KG1 (cell line): ENCODE data around the gene PREP.

Source experiments
- DNase-seq: peaks from one replicate; lab custom pipeline; 2025; lab: John Stamatoyannopoulos, UW

PREP gene

GRCh38 chr6:105308840-105309239 lies 94.0 kb downstream of the PREP start:
- no peak for DNase-seq

DNA sequence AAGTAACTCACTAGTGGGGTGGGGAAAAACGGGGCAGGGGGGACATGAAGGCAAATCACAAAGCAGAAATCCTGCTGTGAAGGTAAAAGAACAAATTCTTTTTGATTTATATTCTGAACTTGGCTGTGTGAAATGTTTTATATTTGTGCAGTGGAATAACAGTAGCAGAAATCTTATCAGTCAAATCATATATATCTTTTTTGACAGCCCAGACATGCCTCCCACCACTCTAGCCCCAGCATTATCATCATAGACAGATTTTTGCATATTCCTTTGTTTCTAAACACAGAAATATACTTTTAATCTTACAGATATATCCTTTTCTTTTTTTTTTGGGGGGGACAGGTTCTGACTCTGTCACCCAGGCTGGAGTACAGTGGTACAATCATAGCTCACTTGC lies 97.4 kb downstream of the PREP start:
- no peak for DNase-seq

- DNase-seq = no peak
Measured at GRCh38 chr6:105304825-105305224, 98.1 kb downstream of the PREP start.

- DNase-seq = no peak
Measured at GRCh38 chr6:105304366-105304765, 98.5 kb downstream of the PREP start.

GRCh38 chr6:105302617-105303128 lies 100.2 kb downstream of the PREP start:
- no peak for DNase-seq

GRCh38 chr6:105301756-105302616 lies 100.9 kb downstream of the PREP start:
- DNase-seq = no peak

- no peak for DNase-seq
Measured at GRCh38 chr6:105301072-105301503, 101.8 kb downstream of the PREP start.

DNA sequence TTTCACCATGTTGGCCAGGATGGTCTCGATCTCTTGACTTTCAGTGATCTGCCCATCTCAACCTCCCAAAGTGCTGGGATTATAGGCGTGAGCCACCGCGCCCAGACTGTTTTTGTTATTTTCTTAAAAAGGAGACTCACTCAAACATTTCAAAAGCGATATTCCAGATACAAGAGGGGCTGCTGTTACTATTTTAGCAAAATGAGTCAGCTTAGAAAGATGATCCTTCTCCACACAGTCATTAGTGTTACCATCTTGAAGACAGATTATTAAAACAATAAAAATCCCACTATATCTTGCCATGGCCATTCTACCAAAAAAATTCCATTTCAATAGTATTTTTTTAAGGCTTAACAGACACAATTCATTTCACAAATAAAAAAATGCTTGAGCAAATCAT lies 102.8 kb downstream of the PREP start:
- DNase-seq = no peak

DNA sequence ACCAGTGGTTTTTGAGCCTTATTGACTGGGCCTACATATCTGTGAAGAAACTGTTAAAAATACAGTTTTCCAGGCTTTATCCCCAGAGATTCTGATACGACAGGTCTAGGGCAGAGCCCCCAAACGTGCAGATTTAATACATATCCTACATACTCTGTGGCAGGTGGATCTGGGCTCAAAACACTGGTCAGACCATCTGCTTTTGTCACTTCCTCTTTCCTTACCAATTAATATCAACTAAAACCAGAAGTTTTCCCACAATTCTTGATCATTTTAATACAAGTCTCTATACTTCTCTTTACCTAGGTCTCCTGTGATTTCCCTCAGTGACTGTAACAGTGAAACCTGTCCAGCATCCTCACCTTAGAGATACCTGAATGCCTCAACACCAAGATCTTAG lies 108.8 kb downstream of the PREP start:
- no peak for DNase-seq

DNA sequence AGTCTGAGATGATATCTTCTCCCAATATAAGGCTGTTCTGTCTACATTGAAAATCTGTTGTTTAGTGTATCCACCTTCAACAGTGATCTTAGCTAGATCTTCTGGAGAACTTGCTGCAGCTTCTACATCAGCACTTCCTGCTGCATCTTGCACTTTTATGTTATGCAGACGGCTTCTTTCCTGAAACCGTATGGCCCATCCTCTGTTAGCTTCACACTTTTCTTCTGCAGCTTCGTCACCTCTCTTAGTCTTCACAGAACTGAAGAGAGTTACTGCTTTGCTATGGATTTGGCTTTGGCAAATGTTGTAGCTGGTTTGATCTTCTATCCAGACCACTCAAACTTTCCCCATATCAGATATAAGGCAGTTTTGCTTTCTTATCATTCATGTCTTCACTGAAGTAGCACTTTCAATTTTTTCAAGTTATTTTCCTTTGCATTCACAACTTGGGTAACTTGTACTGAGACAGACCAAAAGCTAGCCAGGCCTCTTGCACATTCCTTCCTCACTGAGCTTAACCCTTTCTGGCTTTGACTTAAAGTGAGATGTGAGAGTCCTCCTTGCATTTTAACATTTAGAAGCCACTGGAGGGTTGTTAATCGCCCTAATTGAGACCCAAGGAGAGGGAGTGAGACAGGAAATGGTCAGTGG lies 110.1 kb downstream of the PREP start:
- no peak for DNase-seq

- DNase-seq = no peak
Measured at GRCh38 chr6:105291525-105291924, 111.4 kb downstream of the PREP start.

- no peak for DNase-seq
Measured at GRCh38 chr6:105282631-105283585, 120.0 kb downstream of the PREP start.

GRCh38 chr6:105280033-105280432 lies 122.8 kb downstream of the PREP start:
- no peak for DNase-seq

DNA sequence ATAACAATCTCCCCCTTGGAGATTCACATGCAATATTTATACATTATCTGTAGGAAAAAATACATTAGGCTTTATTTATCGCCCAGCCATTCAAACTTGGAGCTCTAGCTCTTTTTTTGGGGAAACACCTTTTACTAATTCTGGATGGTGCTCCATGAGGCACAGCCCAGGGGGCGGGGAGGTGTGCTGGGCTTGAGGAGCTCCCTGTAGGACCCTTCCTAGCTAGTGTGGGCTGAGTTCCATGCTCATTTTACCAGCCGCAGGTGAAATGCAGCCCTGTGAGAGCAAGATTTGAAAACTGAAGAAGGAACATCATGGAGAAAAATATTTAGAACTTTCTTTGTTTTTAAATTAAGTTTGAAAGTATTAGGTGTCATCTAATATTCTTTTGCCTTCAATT lies 123.4 kb downstream of the PREP start:
- DNase-seq = no peak

- no peak for DNase-seq
Measured at GRCh38 chr6:105278813-105279212, 124.1 kb downstream of the PREP start.

- DNase-seq = no peak
Measured at GRCh38 chr6:105278035-105278434, 124.8 kb downstream of the PREP start.

GRCh38 chr6:105276374-105276773 lies 126.5 kb downstream of the PREP start:
- DNase-seq = no peak

DNA sequence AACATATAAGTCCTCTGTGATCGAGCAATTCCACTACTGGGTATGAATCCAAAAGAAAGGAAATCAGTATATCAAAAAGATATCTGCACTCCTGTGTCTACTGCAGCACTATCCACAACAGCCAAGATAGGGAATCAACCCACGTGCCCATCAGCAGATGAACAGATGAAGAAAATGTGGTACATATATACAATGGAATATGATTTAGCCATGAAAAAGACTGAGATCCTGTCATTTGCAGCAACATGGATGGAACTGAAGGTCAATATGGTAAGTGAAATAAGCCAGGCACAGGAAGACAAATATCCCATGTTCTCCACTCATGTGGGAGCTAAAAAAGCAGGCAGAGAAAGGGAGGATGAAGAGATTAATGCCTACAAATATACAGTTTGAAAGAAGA lies 127.3 kb downstream of the PREP start:
- DNase-seq = no peak

DNA sequence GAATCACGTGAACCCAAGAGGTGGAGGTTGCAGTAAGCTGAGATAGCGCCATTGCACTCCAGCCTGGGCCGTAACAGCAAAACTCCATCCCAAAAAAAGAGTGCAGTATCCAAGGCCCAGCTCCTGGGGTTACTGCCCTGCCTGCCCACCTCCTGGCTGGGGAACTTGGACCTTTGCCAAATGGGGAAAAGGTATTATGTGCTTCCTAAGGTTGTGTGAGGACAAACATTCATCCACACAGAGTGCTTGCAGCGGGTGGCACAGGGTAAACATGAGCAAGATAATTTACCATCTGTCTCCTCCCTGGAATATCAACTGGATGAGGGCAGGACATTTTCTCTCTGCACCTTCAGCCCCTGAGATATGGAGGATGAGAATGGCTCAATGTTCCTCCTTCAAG lies 128.2 kb downstream of the PREP start:
- no peak for DNase-seq

DNA sequence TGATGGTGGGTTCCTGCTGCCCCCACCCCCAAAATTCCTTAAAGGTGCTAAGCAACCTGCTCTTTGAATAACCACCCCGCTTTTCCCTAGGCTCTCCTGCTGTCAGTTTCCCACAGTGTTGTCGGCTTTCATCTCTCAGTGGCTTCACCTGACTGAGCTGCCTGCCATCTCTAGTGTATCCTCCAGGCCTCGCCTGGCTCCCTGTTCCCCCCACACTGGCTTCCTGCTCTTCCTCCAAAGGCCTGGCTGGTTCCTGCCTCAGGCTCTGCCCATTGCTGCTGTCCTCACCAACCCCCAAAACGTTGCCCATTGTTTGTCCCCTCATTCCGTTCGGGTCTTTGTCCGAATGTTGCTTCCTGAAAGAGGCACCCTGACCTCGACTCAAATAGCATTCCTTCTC lies 129.3 kb downstream of the PREP start:
- DNase-seq = no peak

GRCh38 chr6:105272786-105273185 lies 130.1 kb downstream of the PREP start:
- no peak for DNase-seq

DNA sequence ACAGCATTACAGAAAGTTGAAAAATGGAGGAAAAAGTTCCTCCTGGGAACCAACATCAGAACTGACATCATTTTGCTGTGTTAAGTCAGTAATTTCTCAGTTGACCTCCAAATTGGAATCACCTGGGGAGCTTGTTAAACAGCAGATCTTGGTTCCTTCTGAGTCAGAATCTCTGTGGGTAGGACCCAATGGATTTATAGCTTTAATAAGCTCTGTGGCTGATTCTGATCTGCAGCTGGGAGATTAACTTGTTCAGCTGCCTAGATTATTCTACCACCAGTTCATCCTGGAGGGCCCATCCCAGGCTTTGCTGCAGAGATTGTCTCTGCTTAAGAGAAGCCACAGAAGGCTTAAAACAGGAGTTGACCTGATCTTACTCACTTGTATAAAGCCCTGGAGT lies 132.4 kb downstream of the PREP start:
- no peak for DNase-seq
